ENCODE results near the gene ARHGEF17.

Gene ARHGEF17

DNA sequence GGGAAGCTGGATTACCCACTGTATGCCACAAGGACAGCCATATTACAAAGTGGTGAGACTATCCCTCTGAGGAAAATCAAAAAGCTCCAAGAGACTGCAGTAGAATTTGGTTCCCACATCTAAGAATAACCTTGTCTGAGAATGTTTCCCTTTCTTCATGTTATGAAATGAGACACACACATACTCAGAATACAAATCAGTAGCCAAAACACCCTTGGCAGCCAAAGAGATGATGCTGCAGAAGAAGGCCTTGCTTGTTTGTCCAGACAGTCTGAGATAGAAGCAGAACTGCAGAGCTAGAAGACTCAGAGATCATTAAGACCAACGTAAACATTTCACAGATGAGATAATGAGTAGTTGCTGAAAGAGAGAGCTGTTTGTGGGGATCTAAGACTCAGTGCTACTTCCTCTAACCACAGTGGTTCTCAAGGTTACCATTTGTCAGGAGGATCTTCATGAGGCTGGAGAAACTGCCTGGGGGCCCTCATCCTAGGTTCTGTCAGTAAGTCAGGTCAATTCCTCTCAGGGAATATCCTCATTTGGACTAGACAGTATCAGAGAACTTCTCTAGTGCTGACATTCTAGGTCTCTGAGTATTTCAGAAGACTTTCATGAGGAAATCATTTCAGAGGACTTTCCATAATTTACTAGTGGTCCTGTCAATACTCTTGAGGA lies 107.0 kb downstream of the ARHGEF17 start:
- peak; percentile 56 for DNase-seq

DNA sequence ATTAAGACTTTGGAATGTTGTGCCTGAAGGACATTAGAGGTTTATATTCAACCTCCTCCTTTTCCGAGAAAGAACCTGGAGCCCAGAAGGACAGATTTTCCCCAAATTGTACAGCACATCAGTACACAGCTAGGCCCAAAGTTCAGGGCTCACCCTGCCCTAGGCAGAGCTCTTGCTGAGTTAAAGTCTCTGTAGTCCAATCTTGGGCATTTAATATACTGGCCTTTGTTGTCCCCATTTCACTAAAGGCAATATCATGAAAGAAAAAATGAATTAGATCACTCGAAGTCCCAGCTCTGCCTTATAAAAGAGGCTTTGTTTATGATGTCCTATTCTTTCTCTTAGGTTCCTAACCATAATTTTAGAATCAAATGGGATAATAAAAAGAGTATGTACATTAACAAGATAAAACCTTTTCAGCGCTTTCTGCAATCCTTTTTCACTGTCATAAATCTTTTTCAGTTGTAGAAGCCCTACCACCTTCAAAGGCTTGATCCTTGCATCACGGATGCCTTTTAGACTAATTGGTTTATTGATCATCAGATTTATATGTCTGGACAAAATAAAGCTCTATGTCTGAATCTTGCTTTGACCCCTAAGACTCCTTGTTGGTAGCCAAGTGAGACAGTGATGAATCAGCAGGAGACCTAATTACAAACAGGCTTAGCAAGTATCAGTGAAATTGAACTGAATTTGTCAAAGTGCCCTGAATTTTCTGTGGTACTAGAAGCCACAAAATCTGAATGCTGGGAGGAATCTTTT lies 108.0 kb downstream of the ARHGEF17 start:
- no peak for DNase-seq

DNA sequence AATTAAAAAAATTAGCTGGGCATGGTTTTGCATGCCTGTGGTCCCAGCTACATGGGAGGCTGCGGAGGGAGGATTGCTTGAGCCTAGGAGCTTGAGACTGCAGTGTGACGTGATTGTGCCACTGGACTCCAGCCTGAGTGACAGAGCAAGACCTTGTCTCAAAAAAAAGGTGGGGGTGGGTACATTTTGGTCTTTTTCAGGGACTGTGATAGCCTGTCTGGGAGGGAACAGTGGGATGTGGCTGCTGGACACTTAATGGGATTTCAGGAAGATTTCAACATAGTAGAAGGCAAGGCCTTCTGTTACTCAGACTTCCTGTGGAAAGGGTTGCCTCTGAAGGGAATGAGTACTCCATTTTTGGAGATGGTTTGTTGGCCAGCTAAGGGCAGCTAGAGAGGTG lies 108.7 kb downstream of the ARHGEF17 start:
- DNase-seq, result no peak
